ENCODE measurements around the gene FBLN2.
"Not testable (repeated sequence)": the region's sequence is repeated elsewhere in the genome, so short reads cannot be mapped to it uniquely, and the experiment has no call there.

FBLN2 gene

DNA sequence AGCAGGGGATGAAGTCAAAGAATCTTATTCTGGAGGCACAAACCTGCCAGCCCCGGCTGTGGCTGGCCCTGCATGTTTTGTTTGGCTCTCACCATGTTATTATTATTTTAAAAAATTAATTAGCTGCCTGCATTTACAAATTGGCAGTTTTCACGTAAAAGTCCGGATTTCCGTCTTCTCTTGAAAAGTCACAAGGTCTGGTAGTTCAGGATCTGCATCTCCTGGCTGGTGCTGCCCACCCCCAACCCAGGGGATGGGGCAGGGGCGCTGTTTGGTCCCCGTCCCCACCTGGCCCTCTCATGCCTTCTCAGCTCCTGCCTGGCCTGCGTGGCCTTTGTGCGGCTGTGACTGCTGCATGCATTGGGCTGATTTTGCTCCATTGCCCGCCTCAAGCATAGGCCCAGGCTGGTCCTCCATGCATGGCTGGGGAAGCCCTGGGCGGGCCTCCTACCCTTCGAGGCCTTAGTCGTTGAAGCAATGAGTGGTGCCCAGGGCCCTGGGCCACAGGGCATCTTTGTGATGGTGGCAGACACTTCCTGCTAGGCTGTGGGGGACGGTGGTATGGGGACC lies 2.0 kb downstream of the FBLN2 start:
- no peak for DNase-seq

GRCh38 chr3:13552857-13553652 lies 4.1 kb downstream of the FBLN2 start:
- no peak for DNase-seq

DNA sequence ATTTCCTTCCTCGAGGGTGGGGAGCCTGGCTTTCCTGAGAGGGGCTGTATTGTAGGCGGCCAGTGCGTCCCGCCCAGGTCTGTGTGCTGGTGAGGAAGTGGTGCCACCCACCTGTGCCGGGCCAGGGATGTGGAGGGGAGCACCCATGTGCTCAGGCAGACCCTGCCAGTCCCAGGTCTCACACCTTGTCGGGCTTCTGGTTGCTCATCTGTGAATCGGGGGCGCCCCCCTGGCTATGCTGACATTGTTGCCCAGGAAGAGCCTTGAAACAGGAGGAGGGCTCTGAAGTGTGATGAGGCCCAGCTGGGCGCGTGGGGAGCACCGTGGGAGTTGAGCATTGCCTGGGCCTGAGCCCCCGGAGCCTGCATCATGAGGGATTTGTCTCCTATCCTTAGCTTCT lies 4.8 kb downstream of the FBLN2 start:
- no peak for DNase-seq

DNA sequence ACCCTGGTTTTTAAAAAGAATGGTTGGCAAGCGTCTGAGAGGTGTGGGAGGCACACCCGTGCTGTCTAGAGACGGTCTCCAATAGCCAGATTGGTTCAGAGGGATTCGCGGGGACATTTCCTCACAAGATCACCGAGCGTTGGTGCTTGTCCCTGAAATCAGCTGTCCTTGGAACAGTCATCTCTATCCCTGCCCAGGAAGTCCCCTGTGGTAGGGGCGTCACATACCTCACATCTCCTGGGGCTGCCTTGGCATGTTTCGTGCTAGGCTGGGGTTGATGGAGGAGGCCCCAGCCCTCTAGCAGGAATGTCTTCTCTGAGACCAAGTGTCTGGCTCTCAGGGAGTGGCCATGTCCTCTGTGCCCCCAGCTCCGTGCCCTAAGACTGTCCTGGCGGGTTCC lies 6.8 kb downstream of the FBLN2 start:
- DNase-seq, result no peak

GRCh38 chr3:13556207-13556606 lies 7.3 kb downstream of the FBLN2 start:
- no peak for DNase-seq

DNA sequence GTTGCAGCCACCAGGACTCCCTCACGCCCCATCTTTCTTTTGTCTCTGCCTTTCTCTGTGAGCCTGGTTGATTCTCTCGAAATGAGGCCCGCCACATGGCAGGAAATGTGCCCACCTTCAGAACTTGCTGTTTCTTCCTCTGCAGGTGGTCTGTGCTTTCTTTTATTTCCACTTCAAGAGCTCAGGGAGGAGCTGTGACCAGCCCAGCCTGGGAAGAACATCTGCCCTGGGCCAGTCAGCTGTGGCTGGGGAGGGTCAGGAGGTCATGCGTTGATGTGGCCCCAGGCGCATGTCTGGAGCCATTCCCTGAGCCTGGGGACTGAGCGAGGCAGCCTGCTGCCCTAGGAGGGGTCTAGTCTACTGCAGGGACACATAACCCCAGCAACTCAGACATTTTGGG lies 8.0 kb downstream of the FBLN2 start:
- no peak for DNase-seq

DNA sequence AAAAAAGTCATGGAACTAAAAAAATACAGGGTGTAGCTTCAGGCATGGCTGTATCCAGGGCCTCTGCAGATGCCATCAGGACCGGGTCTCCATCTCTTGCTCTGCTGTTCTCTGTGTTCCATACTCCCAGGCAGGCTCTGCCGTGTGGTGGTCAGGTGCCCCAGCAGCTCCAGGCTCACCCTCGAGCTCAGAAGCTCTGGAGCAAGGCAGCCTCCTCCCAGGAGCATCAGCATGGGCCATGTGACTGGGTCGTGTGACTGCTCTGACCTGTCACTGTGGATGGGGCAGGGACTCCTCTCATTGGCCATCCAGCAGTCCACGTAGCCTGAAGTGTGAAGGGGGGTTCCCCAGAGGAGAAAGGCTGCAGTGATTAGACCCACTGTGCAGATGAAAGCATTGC lies 8.5 kb downstream of the FBLN2 start:
- no peak for DNase-seq

DNA sequence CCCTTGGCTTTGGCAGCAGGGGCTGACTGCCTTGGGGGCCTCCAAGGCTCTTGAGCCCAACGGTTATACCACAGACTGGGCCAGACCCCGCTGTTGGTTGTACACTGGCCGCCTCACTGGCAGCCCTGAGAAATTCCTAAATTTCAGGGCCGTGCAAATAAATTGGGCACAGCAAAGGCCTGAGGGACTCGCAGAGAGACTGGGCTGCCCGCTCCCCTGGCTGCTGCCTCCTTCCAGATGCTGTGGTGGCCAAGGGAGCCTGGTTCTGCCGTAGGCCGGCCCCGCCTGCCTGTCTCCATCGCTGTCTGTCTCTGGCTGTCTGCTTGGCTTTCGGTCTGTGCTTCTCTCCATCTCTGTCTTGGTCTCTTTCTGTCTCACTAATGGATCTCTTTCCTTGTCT lies 9.0 kb downstream of the FBLN2 start:
- no peak for DNase-seq

- no peak for DNase-seq
Observed at GRCh38 chr3:13558651-13559050, 9.7 kb downstream of the FBLN2 start.

DNA sequence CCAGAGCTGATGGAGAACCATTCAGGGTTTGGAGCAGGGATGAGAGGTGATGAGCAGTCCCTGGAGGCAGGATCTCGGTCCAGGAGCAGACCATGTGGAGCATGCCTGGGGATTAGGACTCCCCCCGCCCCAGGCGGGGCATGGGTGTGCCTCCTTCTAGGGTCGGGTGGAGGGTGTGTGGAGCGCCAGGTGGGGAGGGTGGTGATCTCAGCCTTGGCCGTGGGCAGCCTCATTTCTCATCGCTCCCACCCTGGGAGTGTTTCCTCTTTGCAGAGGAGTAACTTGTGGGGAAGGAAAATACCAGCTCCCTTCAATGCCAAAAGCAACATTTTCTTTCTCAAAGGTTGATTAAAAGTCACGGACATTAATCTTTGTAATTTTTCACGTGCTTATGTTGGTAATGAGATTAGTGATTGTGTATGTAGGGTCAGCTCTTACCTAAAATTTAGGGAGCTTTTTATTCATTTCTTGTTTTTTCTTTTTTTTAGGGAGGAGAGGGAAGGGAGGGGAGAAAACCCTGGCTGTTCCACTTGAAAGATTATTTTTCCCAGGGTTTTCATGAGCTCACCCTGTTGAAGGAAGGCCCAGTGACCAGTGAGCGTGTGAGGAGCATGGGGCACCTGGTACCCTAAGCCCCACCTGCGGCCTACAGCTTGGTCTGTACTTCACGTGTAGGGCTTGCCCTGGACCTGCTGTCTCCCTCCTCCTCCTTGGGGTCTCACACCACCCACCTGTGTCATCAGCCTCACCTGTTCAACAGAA lies 11.0 kb downstream of the FBLN2 start:
- no peak for DNase-seq

DNA sequence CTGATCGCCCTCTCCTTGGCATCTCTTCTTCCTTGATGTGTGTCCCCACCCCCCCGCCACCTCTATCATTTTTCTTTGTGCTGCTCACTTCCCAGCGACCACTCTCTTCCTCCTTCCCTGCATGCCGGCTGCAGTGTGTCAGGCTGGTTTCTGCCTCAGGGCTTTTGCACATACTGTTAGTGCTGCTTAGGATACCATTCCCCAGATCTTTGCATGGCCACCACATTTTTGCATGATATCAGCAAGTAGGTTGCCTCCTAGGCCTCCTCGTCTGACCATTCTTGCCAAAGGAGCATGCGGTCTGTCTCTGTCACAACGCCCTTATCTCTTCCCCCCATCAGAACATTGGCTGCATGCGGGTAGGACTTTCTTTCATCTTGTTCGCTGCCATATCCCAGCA lies 12.5 kb downstream of the FBLN2 start:
- no peak for DNase-seq

- DNase-seq, result no peak
Observed at GRCh38 chr3:13561967-13562366, 13.0 kb downstream of the FBLN2 start.

DNA sequence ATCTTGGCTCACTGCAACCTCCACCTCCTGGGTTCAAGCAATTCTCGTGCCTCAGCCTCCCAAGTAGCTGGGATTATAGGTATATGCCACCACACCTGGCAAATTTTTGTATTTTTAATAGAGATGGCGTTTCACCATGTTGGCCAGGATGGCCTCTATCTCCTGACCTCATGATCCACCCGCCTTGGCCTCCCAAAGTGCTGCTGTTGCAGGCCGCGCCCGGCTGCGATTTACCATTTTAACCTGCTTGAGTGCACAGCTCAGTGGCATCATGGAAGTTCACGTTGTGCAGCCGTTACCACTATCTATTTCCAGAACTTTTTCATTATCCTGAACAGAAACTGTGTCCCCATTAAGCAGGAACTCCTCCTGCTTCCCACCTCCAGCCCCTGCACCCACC lies 13.5 kb downstream of the FBLN2 start:
- DNase-seq, result not testable (repeated sequence)

DNA sequence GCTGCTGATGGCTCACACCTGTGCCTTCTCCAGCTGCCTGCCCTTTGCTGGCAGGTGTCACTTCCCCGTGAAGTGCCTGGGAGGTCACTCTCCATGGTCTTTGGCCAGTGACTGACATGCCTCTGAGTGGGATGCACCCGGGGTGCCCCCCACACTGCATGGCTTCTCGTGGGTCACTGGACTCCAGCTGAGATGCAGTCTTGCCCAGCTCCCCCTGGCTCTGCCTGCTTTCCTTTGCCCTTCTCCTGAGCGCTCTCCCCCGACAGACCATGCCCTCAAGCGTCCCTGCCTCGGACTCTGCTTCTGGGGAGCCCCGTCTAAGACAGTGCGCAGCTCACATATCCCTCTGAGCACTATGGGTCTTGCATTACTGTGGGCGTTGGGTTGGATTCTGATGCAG lies 14.4 kb downstream of the FBLN2 start:
- DNase-seq, result no peak

GRCh38 chr3:13563911-13564310 lies 15.0 kb downstream of the FBLN2 start:
- no peak for DNase-seq

DNA sequence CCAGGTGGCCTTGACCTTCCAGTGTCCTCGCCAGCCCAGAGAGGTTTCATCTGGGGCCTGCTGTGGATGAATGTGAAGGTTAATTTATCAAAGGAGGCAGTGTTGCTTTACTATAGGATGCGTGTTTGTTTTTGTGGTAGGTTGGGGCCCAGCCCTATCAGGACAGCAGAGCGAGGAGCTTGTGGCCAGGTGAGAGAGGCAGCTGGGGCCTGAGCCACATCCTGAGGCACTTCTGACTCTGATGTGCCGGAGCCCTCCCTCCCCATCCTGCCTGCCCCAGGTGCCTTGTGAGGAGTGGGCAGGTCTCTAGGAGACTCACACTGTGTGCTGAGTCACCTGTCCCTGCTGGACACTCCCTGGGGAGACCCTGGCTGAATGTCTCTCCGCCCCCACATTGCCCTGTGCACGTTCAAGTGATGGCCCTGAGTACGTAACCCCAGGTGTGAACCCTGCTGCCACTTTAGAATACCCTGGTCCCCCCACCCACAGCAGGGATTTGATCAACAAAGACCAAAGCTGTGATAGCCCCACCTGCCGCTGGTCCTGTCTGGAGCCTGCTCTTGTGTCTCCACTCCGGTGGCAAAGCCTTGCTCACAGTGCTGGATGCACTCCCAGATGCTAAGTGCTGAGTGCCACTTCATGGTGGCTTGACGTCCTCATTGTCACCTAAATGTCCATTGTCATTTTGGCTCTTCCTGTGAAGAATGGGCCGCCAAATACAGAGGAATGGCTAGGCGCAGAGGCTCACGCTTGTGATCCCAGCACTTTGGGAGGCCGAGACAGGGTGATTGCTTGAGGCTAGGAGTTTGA lies 16.0 kb downstream of the FBLN2 start:
- peak; percentile 3 for DNase-seq

DNA sequence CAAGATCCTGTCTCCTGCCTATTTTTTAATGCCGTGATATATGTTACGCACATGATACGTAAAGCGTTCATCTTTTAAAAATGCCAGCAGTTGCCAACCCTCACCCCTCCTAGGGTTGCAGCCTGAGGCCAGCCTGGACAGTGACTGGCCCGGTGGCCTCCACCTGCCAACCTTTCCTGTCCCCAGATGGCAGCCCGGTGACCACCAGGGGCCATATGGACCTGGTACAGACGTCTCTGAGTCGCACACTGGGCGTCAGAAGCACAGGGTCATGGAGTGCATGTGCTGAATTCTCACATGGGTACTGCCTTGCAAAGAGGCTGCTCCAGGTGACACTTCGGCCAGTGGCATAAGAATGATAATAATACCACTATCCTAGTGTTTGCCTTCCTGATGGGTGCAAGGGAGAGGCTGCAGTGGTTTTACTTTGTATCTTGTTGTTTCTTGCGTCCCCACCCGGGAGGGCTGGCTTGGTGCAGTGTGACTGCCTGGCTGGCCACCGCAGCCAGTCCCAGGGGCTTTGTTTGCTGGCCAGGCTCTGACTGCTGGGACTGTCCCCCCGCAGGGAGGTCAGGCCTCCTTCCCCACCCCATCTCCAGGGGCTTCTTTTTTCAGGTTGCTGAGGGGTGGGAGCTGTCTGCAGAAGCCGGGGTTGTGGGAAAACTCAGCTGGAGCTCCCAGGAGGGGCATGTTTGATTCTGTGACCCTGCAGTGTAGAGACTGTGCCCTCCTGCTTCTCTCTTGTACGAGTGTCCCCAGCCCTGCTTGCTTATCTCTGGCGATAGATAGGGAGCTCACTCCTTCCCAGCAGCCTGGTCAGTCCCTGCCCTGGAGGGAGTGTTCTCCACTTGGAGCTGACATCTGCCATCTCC lies 16.9 kb downstream of the FBLN2 start:
- no peak for DNase-seq

DNA sequence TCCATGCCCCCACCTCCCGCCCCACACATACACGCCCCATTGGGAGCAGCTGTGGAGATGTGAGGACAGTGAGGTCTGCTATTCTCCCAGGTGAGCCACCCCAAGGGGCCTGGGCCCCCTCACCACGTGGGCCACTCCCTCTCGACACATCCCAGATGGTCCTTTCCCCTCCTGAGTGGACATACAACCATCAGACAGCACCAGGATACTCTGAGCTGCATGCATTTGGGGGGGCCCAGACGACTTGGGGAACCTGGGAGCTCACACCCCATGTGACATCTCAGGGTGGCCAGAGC lies 17.5 kb downstream of the FBLN2 start:
- DNase-seq, result no peak

GRCh38 chr3:13566769-13567310 lies 17.9 kb downstream of the FBLN2 start:
- no peak for DNase-seq

- DNase-seq, result no peak
Observed at GRCh38 chr3:13567684-13568514, 19.0 kb downstream of the FBLN2 start.

- no peak for DNase-seq
Observed at GRCh38 chr3:13568515-13569028, 19.6 kb downstream of the FBLN2 start.
